WTC11 (cell line): ENCODE results near the gene MIA2. TPM values are rescaled to one million over a fixed set of nuclear protein-coding genes. Genes with fewer than 3 reads are reported as not detected.

ENCODE experiments used
- ATAC-seq: fragments of 200-7000 bp; cut with Tn5 transposase; 2 replicates; pipeline ENCODE4 v1.10.0; 2021; ENCODE audit warnings: mild to moderate bottlenecking, moderate library complexity
- CTCF ChIA-PET: fragments of 300-600 bp; sonication (Branson Sonifier 250); formaldehyde crosslinking; loops from one replicate; lab custom pipeline; 2021; ENCODE audit warnings: antibody characterized with exemption; lab: Charles Lee
- POLR2A ChIA-PET: fragments of 350-600 bp; sonication (Branson Sonifier 250); formaldehyde crosslinking; loops from one replicate; lab custom pipeline; 2021; ENCODE audit warnings: antibody characterized with exemption; lab: Charles Lee
- DNase-seq: peaks from one replicate; pipeline ENCODE4 v3.0.0; 2021; ENCODE audit warnings: low spot score
- H3K27ac Mint-ChIP-seq: 2 replicates; pipeline ENCODE4 v1.8.0; 2021; ENCODE audit warnings: mixed read lengths
- H3K27me3 Mint-ChIP-seq: 2 replicates; pipeline ENCODE4 v1.8.0; 2021; ENCODE audit warnings: low read depth, mild to moderate bottlenecking, moderate library complexity, mixed read lengths
- H3K36me3 Mint-ChIP-seq: 2 replicates; pipeline ENCODE4 v1.8.0; 2021; ENCODE audit warnings: mixed read lengths
- H3K4me1 Mint-ChIP-seq: 2 replicates; pipeline ENCODE4 v1.8.0; 2022; ENCODE audit warnings: mixed read lengths
- H3K4me3 Mint-ChIP-seq: 2 replicates; pipeline ENCODE4 v1.8.0; 2021; ENCODE audit warnings: mild to moderate bottlenecking, moderate library complexity, mixed read lengths
- H3K9me3 Mint-ChIP-seq: 2 replicates; pipeline ENCODE4 v1.8.0; 2021; ENCODE audit warnings: mixed read lengths
- ATF6 ChIP-seq: sonication (generic); formaldehyde crosslinking; IDR thresholded peaks from 2 replicates; pipeline ENCODE4 v1.8.1; 2023; ENCODE audit warnings: mild to moderate bottlenecking, missing genetic modification reagents
- CBFB ChIP-seq: sonication (generic); formaldehyde crosslinking; IDR thresholded peaks from 2 replicates; pipeline ENCODE4 v1.8.1; 2022; ENCODE audit warnings: mild to moderate bottlenecking, low read depth, missing genetic modification reagents
- ELF4 ChIP-seq: sonication (generic); formaldehyde crosslinking; IDR thresholded peaks from 2 replicates; pipeline ENCODE4 v1.8.1; 2022; ENCODE audit warnings: low read depth, mild to moderate bottlenecking, moderate library complexity, missing genetic modification reagents
- EMX1 ChIP-seq: fragments of 250-450 bp; sonication (Bioruptor Pico); IDR thresholded peaks from 2 replicates; pipeline ENCODE4 v1.8.0; 2021; ENCODE audit warnings: mild to moderate bottlenecking
- ESRRA ChIP-seq: sonication (generic); formaldehyde crosslinking; IDR thresholded peaks from 2 replicates; pipeline ENCODE4 v1.8.1; 2022; ENCODE audit warnings: mild to moderate bottlenecking, missing genetic modification reagents, borderline replicate concordance
- GRHL2 ChIP-seq: fragments of 250-450 bp; sonication (Bioruptor Pico); IDR thresholded peaks from 2 replicates; pipeline ENCODE4 v1.8.0; 2022; ENCODE audit warnings: mild to moderate bottlenecking, moderate library complexity; ENCODE audit not compliant: insufficient replicate concordance, severe bottlenecking
- IRF2 ChIP-seq: sonication (generic); formaldehyde crosslinking; IDR thresholded peaks from 2 replicates; pipeline ENCODE4 v1.8.0; 2022; ENCODE audit warnings: low read depth, missing genetic modification reagents, borderline replicate concordance
- MXD4 ChIP-seq: fragments of 250-450 bp; sonication (Bioruptor Pico); IDR thresholded peaks from 2 replicates; pipeline ENCODE4 v1.8.0; 2021; ENCODE audit warnings: mild to moderate bottlenecking, moderate library complexity, borderline replicate concordance
- MYBL2 ChIP-seq: sonication (generic); formaldehyde crosslinking; IDR thresholded peaks from 2 replicates; pipeline ENCODE4 v1.8.1; 2023; ENCODE audit warnings: mild to moderate bottlenecking, moderate library complexity, missing genetic modification reagents
- NR1H2 ChIP-seq: sonication (generic); formaldehyde crosslinking; IDR thresholded peaks from 2 replicates; pipeline ENCODE4 v1.9.0; 2021; ENCODE audit warnings: mild to moderate bottlenecking, moderate library complexity, missing genetic modification reagents
- NR2C2 ChIP-seq: sonication (generic); formaldehyde crosslinking; IDR thresholded peaks from 2 replicates; pipeline ENCODE4 v1.8.0; 2022; ENCODE audit warnings: mild to moderate bottlenecking, missing genetic modification reagents
- NR3C1 ChIP-seq: sonication (generic); formaldehyde crosslinking; conservative IDR thresholded peaks from 2 replicates; pipeline ENCODE4 v1.8.1; 2023; ENCODE audit warnings: low read depth, mild to moderate bottlenecking, missing genetic modification reagents
- OVOL2 ChIP-seq: fragments of 250-450 bp; sonication (Bioruptor Pico); IDR thresholded peaks from 2 replicates; pipeline ENCODE4 v1.9.0; 2021; ENCODE audit warnings: mild to moderate bottlenecking, borderline replicate concordance
- PREB ChIP-seq: sonication (generic); formaldehyde crosslinking; IDR thresholded peaks from 2 replicates; pipeline ENCODE4 v1.8.1; 2022; ENCODE audit warnings: mild to moderate bottlenecking, missing genetic modification reagents, moderate library complexity, borderline replicate concordance
- SMAD3 ChIP-seq: sonication (generic); formaldehyde crosslinking; IDR thresholded peaks from 2 replicates; pipeline ENCODE4 v1.8.0; 2022; ENCODE audit warnings: missing genetic modification reagents, mild to moderate bottlenecking, borderline replicate concordance
- ZNF232 ChIP-seq: sonication (generic); formaldehyde crosslinking; IDR thresholded peaks from 2 replicates; pipeline ENCODE4 v1.8.0; 2022; ENCODE audit warnings: mild to moderate bottlenecking, missing genetic modification reagents
- ZNF263 ChIP-seq: sonication (generic); formaldehyde crosslinking; IDR thresholded peaks from 2 replicates; pipeline ENCODE4 v1.8.1; 2022; ENCODE audit warnings: low read depth, mild to moderate bottlenecking, moderate library complexity, missing genetic modification reagents
- ZNF317 ChIP-seq: sonication (generic); formaldehyde crosslinking; IDR thresholded peaks from 2 replicates; pipeline ENCODE4 v1.8.1; 2023; ENCODE audit warnings: low read depth, mild to moderate bottlenecking, moderate library complexity, missing genetic modification reagents, borderline replicate concordance
- ZNF396 ChIP-seq: fragments of 250-450 bp; sonication (Bioruptor Pico); IDR thresholded peaks from 2 replicates; pipeline ENCODE4 v1.8.0; 2021; ENCODE audit warnings: mild to moderate bottlenecking, moderate library complexity, borderline replicate concordance
- ZNF416 ChIP-seq: fragments of 250-450 bp; sonication (Bioruptor Pico); IDR thresholded peaks from 2 replicates; pipeline ENCODE4 v1.9.0; 2021; ENCODE audit warnings: mild to moderate bottlenecking, inconsistent platforms
- ZSCAN18 ChIP-seq: fragments of 250-450 bp; sonication (Bioruptor Pico); IDR thresholded peaks from 2 replicates; pipeline ENCODE4 v2.1.2; 2022; ENCODE audit warnings: mild to moderate bottlenecking, moderate library complexity
- total RNA-seq: library from RNA; stranded (reverse); gene quantifications from 3 replicates; pipeline ENCODE4 v1.2.3, GENCODE V29; 2021
- TF ChIP-seq, protein P1 (sequence below): fragments of 250-450 bp; sonication (Bioruptor Pico); IDR thresholded peaks from 2 replicates; pipeline ENCODE4 v1.9.0; 2021; ENCODE audit warnings: mild to moderate bottlenecking, borderline replicate concordance
- TF ChIP-seq, protein P2 (sequence below): sonication (generic); formaldehyde crosslinking; IDR thresholded peaks from 2 replicates; pipeline ENCODE4 v1.8.1; 2023; ENCODE audit warnings: mild to moderate bottlenecking, missing genetic modification reagents, moderate library complexity
- TF ChIP-seq, protein P3 (sequence below): fragments of 250-450 bp; sonication (Bioruptor Pico); conservative IDR thresholded peaks from 2 replicates; pipeline ENCODE4 v1.9.0; 2021; ENCODE audit warnings: mild to moderate bottlenecking

MIA2 gene
- total RNA-seq, 1 experiment from 2014 or later, result 11.3 TPM

GRCh38 chr14:39322807-39323206 lies 89.1 kb downstream of the MIA2 start:
- Mint-ChIP-seq H3K27ac (no peak overlapping the region), H3K27me3 (no peaks in the 10 kb centered on the region), H3K36me3 (peaks cover 19% of the 10 kb centered on the region)
- DNase-seq, result no peak
- POLR2A ChIA-PET, result no interaction called here
- no peak for TF ChIP-seq ZNF232 (CRISPR knock-in tag)
- TF ChIP-seq NR1H2, result no peak
- no peak for TF ChIP-seq ELF4 (CRISPR knock-in tag)
- no peak for TF ChIP-seq ZNF317 (CRISPR knock-in tag)
- TF ChIP-seq EMX1, result no peak
- TF ChIP-seq IRF2 (CRISPR knock-in tag), result no peak
- no peak for TF ChIP-seq ZNF416 (CRISPR knock-in tag)
- no peak for TF ChIP-seq ZSCAN18
- TF ChIP-seq NR3C1 (CRISPR knock-in tag), result no peak
- TF ChIP-seq, protein P1, sequence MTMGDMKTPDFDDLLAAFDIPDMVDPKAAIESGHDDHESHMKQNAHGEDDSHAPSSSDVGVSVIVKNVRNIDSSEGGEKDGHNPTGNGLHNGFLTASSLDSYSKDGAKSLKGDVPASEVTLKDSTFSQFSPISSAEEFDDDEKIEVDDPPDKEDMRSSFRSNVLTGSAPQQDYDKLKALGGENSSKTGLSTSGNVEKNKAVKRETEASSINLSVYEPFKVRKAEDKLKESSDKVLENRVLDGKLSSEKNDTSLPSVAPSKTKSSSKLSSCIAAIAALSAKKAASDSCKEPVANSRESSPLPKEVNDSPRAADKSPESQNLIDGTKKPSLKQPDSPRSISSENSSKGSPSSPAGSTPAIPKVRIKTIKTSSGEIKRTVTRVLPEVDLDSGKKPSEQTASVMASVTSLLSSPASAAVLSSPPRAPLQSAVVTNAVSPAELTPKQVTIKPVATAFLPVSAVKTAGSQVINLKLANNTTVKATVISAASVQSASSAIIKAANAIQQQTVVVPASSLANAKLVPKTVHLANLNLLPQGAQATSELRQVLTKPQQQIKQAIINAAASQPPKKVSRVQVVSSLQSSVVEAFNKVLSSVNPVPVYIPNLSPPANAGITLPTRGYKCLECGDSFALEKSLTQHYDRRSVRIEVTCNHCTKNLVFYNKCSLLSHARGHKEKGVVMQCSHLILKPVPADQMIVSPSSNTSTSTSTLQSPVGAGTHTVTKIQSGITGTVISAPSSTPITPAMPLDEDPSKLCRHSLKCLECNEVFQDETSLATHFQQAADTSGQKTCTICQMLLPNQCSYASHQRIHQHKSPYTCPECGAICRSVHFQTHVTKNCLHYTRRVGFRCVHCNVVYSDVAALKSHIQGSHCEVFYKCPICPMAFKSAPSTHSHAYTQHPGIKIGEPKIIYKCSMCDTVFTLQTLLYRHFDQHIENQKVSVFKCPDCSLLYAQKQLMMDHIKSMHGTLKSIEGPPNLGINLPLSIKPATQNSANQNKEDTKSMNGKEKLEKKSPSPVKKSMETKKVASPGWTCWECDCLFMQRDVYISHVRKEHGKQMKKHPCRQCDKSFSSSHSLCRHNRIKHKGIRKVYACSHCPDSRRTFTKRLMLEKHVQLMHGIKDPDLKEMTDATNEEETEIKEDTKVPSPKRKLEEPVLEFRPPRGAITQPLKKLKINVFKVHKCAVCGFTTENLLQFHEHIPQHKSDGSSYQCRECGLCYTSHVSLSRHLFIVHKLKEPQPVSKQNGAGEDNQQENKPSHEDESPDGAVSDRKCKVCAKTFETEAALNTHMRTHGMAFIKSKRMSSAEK, result no peak
- TF ChIP-seq ATF6 (CRISPR knock-in tag), result no peak
- no peak for TF ChIP-seq CBFB (CRISPR knock-in tag)
- TF ChIP-seq OVOL2 (CRISPR knock-in tag), result no peak
- TF ChIP-seq, all 79 proteins: peak for 0
- H3K9me3 Mint-ChIP-seq, result no peaks in the 10 kb centered on the region
- CTCF ChIA-PET, result no interaction called here
- H3K4me3 Mint-ChIP-seq, result no peak overlapping the region
- H3K4me1 Mint-ChIP-seq, result no peaks in the 10 kb centered on the region
- ATAC-seq, result no peak

- H3K36me3 Mint-ChIP-seq, result peaks cover 22% of the 10 kb centered on the region
- no peaks in the 10 kb centered on the region for H3K9me3 Mint-ChIP-seq
- ChIA-PET CTCF (no interaction called here), POLR2A (no interaction called here)
- TF ChIP-seq NR2C2 (CRISPR knock-in tag) (no peak), GRHL2 (CRISPR knock-in tag) (no peak), MXD4 (CRISPR knock-in tag) (no peak), SMAD3 (CRISPR knock-in tag) (no peak), MYBL2 (CRISPR knock-in tag) (no peak), PREB (CRISPR knock-in tag) (no peak), ZNF263 (CRISPR knock-in tag) (no peak), ESRRA (CRISPR knock-in tag) (no peak), ZNF396 (CRISPR knock-in tag) (no peak)
- TF ChIP-seq, protein P2, sequence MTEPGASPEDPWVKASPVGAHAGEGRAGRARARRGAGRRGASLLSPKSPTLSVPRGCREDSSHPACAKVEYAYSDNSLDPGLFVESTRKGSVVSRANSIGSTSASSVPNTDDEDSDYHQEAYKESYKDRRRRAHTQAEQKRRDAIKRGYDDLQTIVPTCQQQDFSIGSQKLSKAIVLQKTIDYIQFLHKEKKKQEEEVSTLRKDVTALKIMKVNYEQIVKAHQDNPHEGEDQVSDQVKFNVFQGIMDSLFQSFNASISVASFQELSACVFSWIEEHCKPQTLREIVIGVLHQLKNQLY (CRISPR knock-in tag), result no peak
- TF ChIP-seq, protein P3, sequence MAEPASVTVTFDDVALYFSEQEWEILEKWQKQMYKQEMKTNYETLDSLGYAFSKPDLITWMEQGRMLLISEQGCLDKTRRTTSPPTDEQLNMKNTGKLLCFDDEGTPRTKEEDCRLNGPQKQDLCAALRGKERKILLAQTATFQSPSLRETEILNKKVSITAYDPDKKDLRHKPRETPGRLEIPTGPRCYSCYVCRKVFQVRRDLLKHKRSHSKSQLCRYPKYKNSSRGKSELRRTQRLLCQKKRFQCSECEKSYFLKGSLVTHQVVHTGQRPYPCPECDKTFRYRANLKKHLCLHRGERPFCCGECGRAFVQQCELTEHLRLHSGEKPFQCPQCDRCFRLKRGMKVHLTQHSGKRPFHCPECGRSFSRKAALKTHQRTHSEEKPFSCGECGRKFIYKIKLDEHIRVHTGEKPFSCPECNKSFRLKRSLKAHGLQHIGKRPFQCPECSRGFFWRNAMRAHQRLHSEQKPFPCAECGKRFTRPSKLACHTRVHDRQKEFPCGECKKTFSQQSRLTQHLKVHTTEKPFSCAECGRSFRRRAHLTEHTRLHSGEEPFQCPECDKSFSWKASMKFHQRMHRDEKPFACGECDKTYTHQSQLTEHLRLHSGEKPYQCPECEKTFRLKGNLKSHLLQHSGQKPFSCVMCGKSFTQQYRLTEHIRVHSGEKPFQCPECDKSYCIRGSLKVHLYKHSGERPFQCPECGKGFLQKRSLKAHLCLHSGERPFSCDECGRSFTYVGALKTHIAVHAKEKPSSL, result no peak
- no peaks in the 10 kb centered on the region for H3K27me3 Mint-ChIP-seq
- no peak overlapping the region for H3K27ac Mint-ChIP-seq
- ATAC-seq (no peak), DNase-seq (no peak)
- no peak overlapping the region for H3K4me3 Mint-ChIP-seq
- H3K4me1 Mint-ChIP-seq, result no peaks in the 10 kb centered on the region
These were observed 90.4 kb downstream of the MIA2 start for GRCh38 chr14:39324097-39324496.
